ENCODE measurements around the gene SCAF4. TPM values are rescaled to one million over a fixed set of nuclear protein-coding genes. Genes with fewer than 3 reads are reported as not detected.

SCAF4 gene
- total and polyA plus RNA-seq, 4 donors, result 7.1 to 11.1 (median 9.3) TPM

GRCh38 chr21:31713115-31713514, 18.8 kb downstream of the SCAF4 start (continued):
- TF ChIP-seq, protein P1, sequence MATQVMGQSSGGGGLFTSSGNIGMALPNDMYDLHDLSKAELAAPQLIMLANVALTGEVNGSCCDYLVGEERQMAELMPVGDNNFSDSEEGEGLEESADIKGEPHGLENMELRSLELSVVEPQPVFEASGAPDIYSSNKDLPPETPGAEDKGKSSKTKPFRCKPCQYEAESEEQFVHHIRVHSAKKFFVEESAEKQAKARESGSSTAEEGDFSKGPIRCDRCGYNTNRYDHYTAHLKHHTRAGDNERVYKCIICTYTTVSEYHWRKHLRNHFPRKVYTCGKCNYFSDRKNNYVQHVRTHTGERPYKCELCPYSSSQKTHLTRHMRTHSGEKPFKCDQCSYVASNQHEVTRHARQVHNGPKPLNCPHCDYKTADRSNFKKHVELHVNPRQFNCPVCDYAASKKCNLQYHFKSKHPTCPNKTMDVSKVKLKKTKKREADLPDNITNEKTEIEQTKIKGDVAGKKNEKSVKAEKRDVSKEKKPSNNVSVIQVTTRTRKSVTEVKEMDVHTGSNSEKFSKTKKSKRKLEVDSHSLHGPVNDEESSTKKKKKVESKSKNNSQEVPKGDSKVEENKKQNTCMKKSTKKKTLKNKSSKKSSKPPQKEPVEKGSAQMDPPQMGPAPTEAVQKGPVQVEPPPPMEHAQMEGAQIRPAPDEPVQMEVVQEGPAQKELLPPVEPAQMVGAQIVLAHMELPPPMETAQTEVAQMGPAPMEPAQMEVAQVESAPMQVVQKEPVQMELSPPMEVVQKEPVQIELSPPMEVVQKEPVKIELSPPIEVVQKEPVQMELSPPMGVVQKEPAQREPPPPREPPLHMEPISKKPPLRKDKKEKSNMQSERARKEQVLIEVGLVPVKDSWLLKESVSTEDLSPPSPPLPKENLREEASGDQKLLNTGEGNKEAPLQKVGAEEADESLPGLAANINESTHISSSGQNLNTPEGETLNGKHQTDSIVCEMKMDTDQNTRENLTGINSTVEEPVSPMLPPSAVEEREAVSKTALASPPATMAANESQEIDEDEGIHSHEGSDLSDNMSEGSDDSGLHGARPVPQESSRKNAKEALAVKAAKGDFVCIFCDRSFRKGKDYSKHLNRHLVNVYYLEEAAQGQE (IDR thresholded peaks at IDR 0.05), result no peak
- TF ChIP-seq NR2F2 (IDR thresholded peaks at IDR 0.05), result no peak
- TF ChIP-seq MAX (IDR thresholded peaks at IDR 0.05), result no peak

DNA sequence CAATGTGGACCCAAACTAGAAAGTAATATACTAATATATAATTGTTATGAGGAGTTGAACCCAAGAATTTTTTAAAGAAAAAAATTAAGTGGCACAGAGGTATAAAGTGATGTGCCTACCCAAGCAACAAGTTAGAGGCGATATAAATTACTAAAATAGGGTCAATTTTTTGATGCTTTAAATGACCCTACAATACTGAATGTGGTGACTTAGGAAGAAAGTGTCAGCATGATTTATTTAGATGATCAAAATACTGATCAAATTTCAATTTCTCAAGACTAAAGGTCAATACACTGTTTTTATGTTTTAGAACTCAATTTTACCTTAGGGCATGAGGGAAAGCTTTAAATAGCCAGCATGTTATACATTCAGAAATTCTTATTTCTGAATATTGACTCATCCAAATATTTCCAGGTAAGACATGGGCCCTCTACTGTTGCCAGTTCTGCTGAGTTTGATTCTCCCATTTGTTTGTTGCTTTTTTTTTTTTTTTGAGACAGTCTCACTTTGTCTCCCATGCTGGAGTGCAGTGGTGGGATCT, 20.1 kb downstream of the SCAF4 start:
- WGBS, result 100% methylated on average over 1 of the region's 1 CpG
- Histone ChIP-seq H3K27ac (ENCODE audit: low read depth in 1 of 2, low read length in 2 of 2) (no peak overlapping the region), H3K4me1 (ENCODE audit: control insufficient read depth in 4 of 4, insufficient read depth in 4 of 4, low read length in 3 of 4) (peaks cover 9 to 33% (median 15%) of the 10 kb centered on the region in 4 donors), H3K27me3 (ENCODE audit: control insufficient read depth in 4 of 4, insufficient read depth in 4 of 4, low read length in 3 of 4) (no peaks in the 10 kb centered on the region), H3K9ac (ENCODE audit: low read depth in 1 of 2, low read length in 2 of 2) (no peak overlapping the region), H3K9me3 (ENCODE audit: control insufficient read depth in 4 of 4, low read length in 3 of 4) (no peaks in the 10 kb centered on the region), H3K4me3 (ENCODE audit: low read depth in 1 of 3, low read length in 3 of 3) (no peak overlapping the region), H3K36me3 (ENCODE audit: control insufficient read depth in 4 of 4, insufficient read depth in 3 of 4, low read depth in 1 of 4, low read length in 3 of 4) (no peaks in the 10 kb centered on the region)
- no peak for DNase-seq (ENCODE audit: low spot score)
- no peak for TF ChIP-seq MAX (IDR thresholded peaks at IDR 0.05)
- no peak for TF ChIP-seq EGR1 (IDR thresholded peaks at IDR 0.05; ENCODE audit: low read depth in 2 of 2)
- TF ChIP-seq, protein P1 (IDR thresholded peaks at IDR 0.05), result no peak
- TF ChIP-seq GABPA (IDR thresholded peaks at IDR 0.05 in 1 of 2, conservative IDR thresholded peaks at IDR 0.05 in 1 of 2), result no peak
- no peak for TF ChIP-seq HNF4A (conservative IDR thresholded peaks at IDR 0.05)
- no peak for TF ChIP-seq TAF1 (conservative IDR thresholded peaks at IDR 0.05)
- no peak for TF ChIP-seq HNF4G (IDR thresholded peaks at IDR 0.05)
- no peak for TF ChIP-seq JUND (IDR thresholded peaks at IDR 0.05)
- TF ChIP-seq RXRA (IDR thresholded peaks at IDR 0.05), result no peak
- no peak for TF ChIP-seq SP1 (IDR thresholded peaks at IDR 0.05)
- TF ChIP-seq CTCF (IDR thresholded peaks at IDR 0.05; ENCODE audit: low read depth, low read length, missing input control), result no peak
- TF ChIP-seq ATF3 (IDR thresholded peaks at IDR 0.05), result no peak
- TF ChIP-seq NR2F2 (IDR thresholded peaks at IDR 0.05), result no peak
- no peak for TF ChIP-seq FOXA2 (IDR thresholded peaks at IDR 0.05)
- TF ChIP-seq YY1 (IDR thresholded peaks at IDR 0.05), result no peak
